GOT3 (cell line): ENCODE results near the gene KMT5C.

Experiments used
- DNase-seq: peaks from one replicate; lab custom pipeline; 2025; ENCODE audit warnings: mixed read lengths; lab: John Stamatoyannopoulos, UW

Gene KMT5C

GRCh38 chr19:55339105-55339888 lies at the start of gene KMT5C:
KMT5C (plus strand) TSS chr19:55339876; CDS start chr19:55341937, 2,061 bp downstream.
- peak; percentile 100 for DNase-seq

- DNase-seq: no peak
Measured at GRCh38 chr19:55297267-55297666, 42.4 kb upstream of the KMT5C start.

GRCh38 chr19:55299991-55300390 lies 39.7 kb upstream of the KMT5C start:
- no peak for DNase-seq

GRCh38 chr19:55300886-55301458 lies 38.7 kb upstream of the KMT5C start:
- no peak for DNase-seq

- DNase-seq: peak; percentile 51
Measured at GRCh38 chr19:55301459-55302317, 38.0 kb upstream of the KMT5C start.

GRCh38 chr19:55302318-55302703 lies 37.4 kb upstream of the KMT5C start:
- no peak for DNase-seq

GRCh38 chr19:55303477-55303876 lies 36.2 kb upstream of the KMT5C start:
- DNase-seq: no peak

- DNase-seq: no peak
Measured at GRCh38 chr19:55304279-55304978, 35.2 kb upstream of the KMT5C start.

GRCh38 chr19:55304980-55305379 lies 34.7 kb upstream of the KMT5C start:
- no peak for DNase-seq

- DNase-seq: no peak
Measured at GRCh38 chr19:55305491-55305890, 34.2 kb upstream of the KMT5C start.

GRCh38 chr19:55305983-55306562 lies 33.6 kb upstream of the KMT5C start:
- DNase-seq: no peak

- no peak for DNase-seq
Measured at GRCh38 chr19:55306712-55307111, 33.0 kb upstream of the KMT5C start.

- DNase-seq: no peak
Measured at GRCh38 chr19:55308281-55308680, 31.4 kb upstream of the KMT5C start.

- no peak for DNase-seq
Measured at GRCh38 chr19:55309448-55309847, 30.2 kb upstream of the KMT5C start.

- no peak for DNase-seq
Measured at GRCh38 chr19:55310498-55310897, 29.2 kb upstream of the KMT5C start.

GRCh38 chr19:55311397-55311796 lies 28.3 kb upstream of the KMT5C start:
- no peak for DNase-seq

- DNase-seq: no peak
Measured at GRCh38 chr19:55311797-55312196, 27.9 kb upstream of the KMT5C start.

GRCh38 chr19:55312621-55313512 lies 26.8 kb upstream of the KMT5C start:
- no peak for DNase-seq

GRCh38 chr19:55314396-55314795 lies 25.3 kb upstream of the KMT5C start:
- DNase-seq: no peak

- DNase-seq: no peak
Measured at GRCh38 chr19:55315956-55316525, 23.6 kb upstream of the KMT5C start.
